K562 (cell line): Measurements from ENCODE around the gene RFX7. TPM values are rescaled to one million over a fixed set of nuclear protein-coding genes. Genes with fewer than 3 reads are reported as not detected.
A peak's percentile ranks its signal among the peaks of the same experiment; 100 is the strongest.

Source experiments
- ATAC-seq: fragments of 200-7000 bp; cut with Tn5 transposase; 3 replicates; pipeline ENCODE4 v1.9.1; 2020; ENCODE audit warnings: moderate library complexity
- BruUV-seq: library from RNA; stranded (reverse); fragments of 400-500 nt; replicated peaks from 2 replicates; lab custom pipeline; 2021; lab: Mats Ljungman, UMichigan
- CTCF ChIA-PET: fragments of 300-600 bp; formaldehyde crosslinking; extraction: SDS; loops from one replicate; lab custom pipeline; 2021; ENCODE audit warnings: low intra/inter-chr PET ratio; lab: Yijun Ruan, JAX
- POLR2A ChIA-PET: fragments of 300-600, 350-650 bp; sonication (Branson Sonifier 250); formaldehyde crosslinking; extraction: SDS; loops from one replicate; lab custom pipeline; 2021; ENCODE audit warnings: antibody characterized with exemption, inconsistent platforms; lab: Yijun Ruan, JAX
- DNase-seq, 4 experiments: peaks; one replicate each; pipeline versions ENCODE4 v3.0.0 to v3.0.0-alpha.2; 2011 to 2018; ENCODE audit warnings: low spot score in 3 of 4, mixed read lengths in 3 of 4; ENCODE audit errors: extremely low read depth in 1 of 4
- FAIRE-seq: peaks from 2 replicates; lab custom pipeline; 2011; peaks lifted over from hg19 to GRCh38; lab: Jason Lieb, UNC
- H2AFZ ChIP-seq: 2 replicates; pipeline ENCODE4 v1.6.0; 2011; ENCODE audit warnings: low read depth, low read length, control low read depth, inconsistent platforms
- H3K27ac ChIP-seq: fragments of 200-600 bp; 3 replicates; pipeline ENCODE4 v1.8.0; 2011; ENCODE audit warnings: low read depth, mild to moderate bottlenecking, control low read depth, inconsistent platforms, low read length, moderate library complexity, mixed read lengths; ENCODE audit errors: extremely low read depth
- H3K27me3 ChIP-seq, 2 experiments: fragments of 300-600 bp in 1 of 2; 2 replicates in 1 of 2; 3 replicates in 1 of 2; pipeline versions ENCODE4 v1.6.0 to v1.8.0; 2011; ENCODE audit warnings: inconsistent platforms in 2 of 2, low read length in 2 of 2, mild to moderate bottlenecking in 1 of 2, mixed read lengths in 1 of 2, moderate library complexity in 1 of 2; ENCODE audit not compliant: control insufficient read depth in 2 of 2, insufficient read depth in 2 of 2
- H3K36me3 ChIP-seq: fragments of 300-600 bp; 3 replicates; pipeline ENCODE4 v1.8.0; 2011; ENCODE audit warnings: mild to moderate bottlenecking, low read length, inconsistent platforms; ENCODE audit not compliant: control insufficient read depth, insufficient read depth
- H3K4me1 ChIP-seq, 2 experiments: fragments of 200-600 bp in 1 of 2; replicated peaks in 1 of 2; 2 replicates in 1 of 2; 3 replicates in 1 of 2; pipeline versions ENCODE4 v1.5.1 to v1.8.0; 2011; ENCODE audit warnings: inconsistent platforms in 2 of 2, low read length in 2 of 2, mild to moderate bottlenecking in 1 of 2, mixed read lengths in 1 of 2, moderate library complexity in 1 of 2; ENCODE audit not compliant: control insufficient read depth in 2 of 2, insufficient read depth in 2 of 2
- H3K4me2 ChIP-seq: 2 replicates; pipeline ENCODE4 v1.6.1; 2011; ENCODE audit warnings: low read length, control low read depth, inconsistent platforms, mixed read lengths; ENCODE audit not compliant: insufficient read depth
- H3K4me3 ChIP-seq: fragments of 200-600 bp; sonication (generic), shearing (Covaris generic); 2 replicates; pipeline ENCODE4 v1.5.1; 2016; ENCODE audit warnings: control low read depth, inconsistent platforms
- H3K79me2 ChIP-seq: fragments of 200-600 bp; 3 replicates; pipeline ENCODE4 v1.8.0; 2011; ENCODE audit warnings: low read length, inconsistent platforms; ENCODE audit not compliant: control insufficient read depth, insufficient read depth
- H3K9ac ChIP-seq, 2 experiments: 2 replicates each; pipeline versions ENCODE4 v1.6.0 to v1.6.1; 2011; ENCODE audit warnings: low read depth in 2 of 2, low read length in 2 of 2, control low read depth in 1 of 2, inconsistent platforms in 1 of 2, mild to moderate bottlenecking in 1 of 2, mixed read lengths in 1 of 2; ENCODE audit not compliant: insufficient read depth in 1 of 2
- H3K9me1 ChIP-seq: one replicate; pipeline ENCODE4 v1.6.0; 2011; ENCODE audit warnings: inconsistent platforms, mild to moderate bottlenecking, low read length, moderate library complexity; ENCODE audit not compliant: control insufficient read depth, insufficient read depth
- H3K9me3 ChIP-seq: replicated peaks from 2 replicates; pipeline ENCODE4 v1.5.1; 2011; ENCODE audit warnings: low read depth, low read length, inconsistent platforms; ENCODE audit not compliant: control insufficient read depth, insufficient read depth
- H4K20me1 ChIP-seq: replicated peaks from 2 replicates; pipeline ENCODE4 v1.6.1; 2011; ENCODE audit warnings: low read length, inconsistent platforms, mixed read lengths; ENCODE audit not compliant: control insufficient read depth, insufficient read depth
- ETV6 ChIP-seq, 3 experiments: fragments of 150-350 bp in 1 of 3; sonication (generic) in 1 of 3; formaldehyde crosslinking in 1 of 3; IDR thresholded peaks; 2 replicates each; pipeline versions ENCODE4 v1.6.1 to v1.8.0; 2014 to 2022; ENCODE audit warnings: borderline replicate concordance in 2 of 3, low read depth in 2 of 3, antibody characterized with exemption in 1 of 3, low read length in 1 of 3, mild to moderate bottlenecking in 1 of 3, missing genetic modification reagents in 1 of 3
- MTA3 ChIP-seq: fragments of 450-650 bp; formaldehyde crosslinking; IDR thresholded peaks from 2 replicates; pipeline ENCODE4 v1.6.1; 2017; ENCODE audit warnings: mild to moderate bottlenecking, borderline replicate concordance
- NFIC ChIP-seq: fragments of 450-650 bp; IDR thresholded peaks from 2 replicates; pipeline ENCODE4 v1.6.1; 2017; ENCODE audit warnings: mild to moderate bottlenecking, inconsistent platforms
- RAD21 ChIP-seq, 2 experiments: fragments of 250-450 bp in 1 of 2; fragments of 450-650 bp in 1 of 2; sonication (Bioruptor Pico) in 1 of 2; formaldehyde crosslinking in 1 of 2; IDR thresholded peaks in 1 of 2; conservative IDR thresholded peaks in 1 of 2; 2 replicates each; pipeline versions ENCODE4 v1.4.0 to v1.8.0; 2020 to 2022; ENCODE audit warnings: mild to moderate bottlenecking in 2 of 2, moderate library complexity in 1 of 2
- SIX5 ChIP-seq, 2 experiments: IDR thresholded peaks; 2 replicates each; pipeline ENCODE4 v1.6.1; 2011; ENCODE audit warnings: low read length in 2 of 2, borderline replicate concordance in 1 of 2, low read depth in 1 of 2, mild to moderate bottlenecking in 1 of 2, moderate library complexity in 1 of 2; ENCODE audit not compliant: insufficient read depth in 1 of 2
- STAG1 ChIP-seq: sonication (generic); formaldehyde crosslinking; IDR thresholded peaks from 2 replicates; pipeline ENCODE4 v1.5.0; 2020; ENCODE audit warnings: missing genetic modification reagents, borderline replicate concordance
- TBL1XR1 ChIP-seq, 2 experiments: IDR thresholded peaks; 2 replicates each; pipeline ENCODE4 v1.6.1; 2012; ENCODE audit warnings: improper control_type of control experiment in 2 of 2, low read length in 2 of 2, mild to moderate bottlenecking in 1 of 2
- WGBS: fragments of 100-300 bp; shearing (Covaris generic); methylation state at CpG from one replicate; pipeline ENCODE4 v1.1.6; 2016; ENCODE audit warnings: low coverage, mixed read lengths; ENCODE audit not compliant: insufficient coverage; ENCODE audit errors: missing lambda C conversion rate; 5-methylcytosine and 5-hydroxymethylcytosine counted together
- in situ Hi-C: fragments of 300-500 bp; cut with MboI; formaldehyde crosslinking; loops from 4 replicates; pipeline ENCODE4 v1.15.0; 2018; ENCODE audit warnings: inconsistent platforms, mixed read lengths
- intact Hi-C: fragments of 100-400 bp; cut with micrococcal nuclease; formaldehyde crosslinking; loops from 2 replicates; pipeline ENCODE4 v1.14.2; 2022
- polyA plus RNA-seq, 8 experiments: library from polyadenylated mRNA; depleted of rRNA in 4 of 8; stranded (reverse) in 5 of 8; unstranded in 3 of 8; fragments of >200 nt; fragmentation: Nextera tagmentation in 2 of 8; fragmentation: Illumina TruSeq in 1 of 8; extraction: Ambion mirVana in 2 of 8; extraction: Trizol in 1 of 8; gene quantifications; 2 replicates each; pipeline versions ENCODE4 v1.2.1 to v1.2.3, GENCODE V29; 2011 to 2014; ENCODE audit warnings: inconsistent platforms in 1 of 8, missing spikeins in 1 of 8
- total RNA-seq, 7 experiments: library from RNA; depleted of rRNA in 6 of 7; stranded (reverse); fragments of >200 nt in 6 of 7; fragmentation: Illumina TruSeq in 2 of 7; extraction: Trizol in 2 of 7; gene quantifications; 2 replicates each; pipeline versions ENCODE4 v1.2.1 to v1.2.3, GENCODE V29; 2011 to 2021; ENCODE audit warnings: low replicate concordance in 1 of 7

RFX7 gene
- total and polyA plus RNA-seq, 9 of the 15 experiments (the other 6 are each of a cell fraction or from before 2014, with no cell fraction given): 2.4 to 17.9 (median 6.3) TPM

GRCh38 chr15:56242576-56243162 lies 1.0 kb downstream of the RFX7 start (continued):
- TF ChIP-seq ETV6 (IDR thresholded peaks at IDR 0.05; ENCODE audit: borderline replicate concordance in 1 of 2, low read depth in 2 of 2, low read length in 1 of 2) (no peak), ETV6 (CRISPR knock-in tag; IDR thresholded peaks at IDR 0.05; ENCODE audit: borderline replicate concordance) (no peak)

GRCh38 chr15:56241374-56242105 lies 2.1 kb downstream of the RFX7 start:
- no TSS peak for BruUV-seq
- CTCF ChIA-PET: no interaction called here

More at GRCh38 chr15:56241374-56242105, 2.1 kb downstream of the RFX7 start:
- Histone ChIP-seq H2AFZ (no peak overlapping the region), H3K27ac (peak overlapping the region; percentile 34; the same call in 2 of the 3 replicates), H3K27me3 (no peaks in the 10 kb centered on the region), H4K20me1 (no peaks in the 10 kb centered on the region), H3K9ac (peak overlapping the region in 1 of 2 experiments; percentile 70; a peak in 2 of 4 replicates), H3K9me1 (no peaks in the 10 kb centered on the region), H3K4me2 (peak overlapping the region; percentile 61), H3K36me3 (peaks cover 16% of the 10 kb centered on the region; the same call in 1 of the 3 replicates), H3K4me3 (peak overlapping the region; percentile 78), H3K9me3 (no peaks in the 10 kb centered on the region), H3K79me2 (peaks cover 84% of the 10 kb centered on the region), H3K4me1 (peaks cover 14 to 15% of the 10 kb centered on the region in 2 experiments)
- intact Hi-C loops (loop anchor here (5.0 to 10.0 kb wide), 3 partner anchors 147 to 457 kb away; partner anchors contain the start of gene NEDD4), in situ Hi-C loops (no loop called here)
- WGBS: 10% methylated on average over 5 of the region's 5 CpGs
- FAIRE-seq (peak; percentile 71), ATAC-seq (no peak), DNase-seq (no peak)
- TF ChIP-seq RAD21 (CRISPR knock-in tag; conservative IDR thresholded peaks at IDR 0.05 in 1 of 2, IDR thresholded peaks at IDR 0.05 in 1 of 2): 0 out of 4 replicates have a peak, but pooled peaks of 1 of the 2 experiments have one; percentile 14
- TF ChIP-seq STAG1 (CRISPR knock-in tag): no peak
- no peak for TF ChIP-seq TBL1XR1 (IDR thresholded peaks at IDR 0.05; ENCODE audit: low read length in 2 of 2)
- peak; percentile 46; the same call in 1 of the 2 replicates for TF ChIP-seq NFIC
- no peak for TF ChIP-seq MTA3
- no peak for TF ChIP-seq SIX5 (IDR thresholded peaks at IDR 0.05; ENCODE audit: borderline replicate concordance in 1 of 2, insufficient read depth in 1 of 2, low read depth in 1 of 2, low read length in 2 of 2)
- POLR2A ChIA-PET: no interaction called here
